ENCODE measurements around the gene KLHL6.

Gene KLHL6

DNA sequence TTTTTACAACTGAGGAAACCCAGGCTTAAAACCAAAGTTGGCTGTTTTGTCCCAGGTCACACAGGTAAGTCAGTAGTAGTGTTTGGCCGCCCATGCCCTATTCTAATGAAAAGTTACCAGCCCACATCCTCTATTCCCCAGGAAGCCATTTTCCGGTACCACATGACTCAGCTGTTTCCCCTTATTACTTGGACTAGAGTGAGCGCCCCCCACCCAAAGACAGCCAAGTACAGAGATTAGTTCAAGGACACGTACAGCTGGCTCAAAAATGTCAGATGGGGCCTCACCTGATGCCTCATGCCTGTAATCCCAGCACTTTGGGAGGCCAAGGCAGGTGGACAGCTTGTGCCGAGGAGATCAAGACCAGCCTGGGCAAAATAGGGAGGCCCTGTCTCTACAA, 8.5 kb upstream of the KLHL6 start:
- no peak for DNase-seq

DNA sequence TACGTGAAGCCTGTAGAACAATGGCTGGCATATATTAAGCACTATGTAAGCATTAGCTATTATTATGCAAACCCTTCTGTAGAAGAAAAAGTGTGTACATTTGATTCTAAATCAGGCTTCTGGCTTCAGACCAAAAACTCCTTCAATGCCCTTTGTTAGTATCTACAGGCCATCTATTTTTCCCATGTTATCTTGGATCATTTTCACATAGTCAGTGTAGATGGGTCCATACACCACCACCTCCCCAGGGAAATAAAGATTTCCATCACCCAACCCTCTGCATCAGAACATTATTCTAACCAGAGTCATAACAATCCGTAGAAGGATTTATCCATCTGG, 8.0 kb upstream of the KLHL6 start:
- no peak for DNase-seq

- DNase-seq: no peak
These were observed 5.1 kb upstream of the KLHL6 start for GRCh38 chr3:183560607-183561006.

DNA sequence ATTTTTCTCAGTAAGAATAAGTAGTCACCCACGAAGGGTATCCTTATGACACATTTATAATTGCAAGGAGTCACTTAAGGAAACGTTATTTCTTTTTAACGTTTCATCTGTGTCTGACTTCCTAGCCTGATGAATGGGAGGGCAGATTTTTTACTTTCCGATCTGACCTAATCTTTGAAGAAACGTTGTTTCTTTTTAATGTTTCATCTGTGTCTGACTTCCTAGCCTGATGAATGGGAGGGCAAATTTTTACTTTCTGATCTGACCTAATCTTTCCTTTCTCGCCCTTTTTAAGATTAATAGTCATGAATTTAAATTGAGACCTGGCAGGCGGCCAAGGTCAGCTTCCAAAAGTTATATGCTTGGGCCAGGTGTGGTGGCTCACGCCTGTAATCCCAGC, 3.0 kb upstream of the KLHL6 start:
- DNase-seq: no peak

GRCh38 chr3:183556722-183557121, 1.2 kb upstream of the KLHL6 start:
- DNase-seq: no peak

DNA sequence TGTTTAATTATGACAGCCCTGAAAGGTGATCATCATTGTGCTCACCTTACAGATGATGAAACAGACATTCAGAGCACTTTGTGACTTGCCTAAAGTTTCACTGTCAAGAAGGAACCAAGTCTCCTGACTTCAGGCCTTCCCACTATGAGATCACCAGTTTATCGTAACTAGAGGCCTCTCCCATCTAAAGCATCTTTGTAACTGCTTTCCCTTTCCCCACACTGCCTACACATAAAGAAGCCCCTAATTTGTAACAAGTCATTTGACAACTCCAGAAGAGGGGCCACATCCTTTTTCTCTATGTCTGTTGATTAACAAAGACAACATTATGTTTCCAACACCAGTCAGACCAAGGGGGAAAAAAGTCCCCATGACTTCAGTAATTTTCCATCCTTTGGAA, 1.1 kb downstream of the KLHL6 start:
- DNase-seq: peak in 1 of 5 donors; percentile 76

DNA sequence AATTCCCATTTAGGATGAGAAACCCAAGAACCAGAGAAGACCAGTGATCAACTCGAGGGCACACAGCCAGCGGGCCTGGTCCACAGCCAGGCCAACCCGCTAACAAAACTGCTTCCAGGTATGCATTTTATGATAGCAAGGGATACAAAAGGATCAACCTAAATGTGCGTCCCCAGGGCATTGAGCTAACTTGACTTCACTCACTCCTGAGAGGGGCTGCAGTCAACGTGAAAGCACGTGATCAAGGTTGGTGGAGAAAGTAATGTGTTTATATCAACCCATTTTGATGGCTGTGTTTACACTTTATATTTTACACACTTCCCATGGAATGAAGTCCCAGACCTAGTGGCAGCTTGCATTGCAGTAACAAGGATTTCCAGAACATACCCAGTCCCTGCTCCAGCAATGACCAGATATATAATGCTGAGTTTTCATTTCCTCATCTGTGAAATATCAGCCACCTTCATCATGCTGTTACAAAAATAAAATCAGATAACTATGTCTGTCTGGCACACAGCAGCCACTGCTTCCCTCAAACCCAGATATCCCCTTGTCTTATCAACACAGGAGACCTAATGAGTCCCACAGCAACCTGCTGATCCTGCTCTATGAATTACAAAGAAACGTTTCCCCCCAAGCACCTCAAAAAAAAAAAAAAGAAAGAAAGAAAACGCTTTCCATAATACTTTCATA, 2.0 kb downstream of the KLHL6 start:
- no peak for DNase-seq

DNA sequence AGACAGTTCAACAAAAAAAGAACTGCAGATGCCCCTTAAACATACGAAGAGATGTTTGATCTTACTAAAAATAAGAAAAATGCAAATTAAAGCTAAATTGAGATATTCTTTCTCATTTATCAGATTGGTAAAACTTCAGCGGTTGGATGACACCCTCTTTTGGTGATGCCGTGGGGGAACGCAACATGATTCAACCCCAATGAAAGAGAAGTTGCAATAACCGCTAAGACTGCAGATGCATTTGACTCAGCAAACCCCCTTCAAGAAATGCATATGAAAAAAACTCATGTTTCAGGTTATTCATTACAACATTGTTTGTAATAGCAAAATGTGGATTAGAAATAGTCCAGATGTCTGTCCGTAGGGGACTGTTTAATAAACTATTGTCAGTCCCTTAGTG, 3.6 kb downstream of the KLHL6 start:
- peak in 1 of 5 donors; percentile 74 for DNase-seq

GRCh38 chr3:183548262-183548769, 7.2 kb downstream of the KLHL6 start:
- no peak for DNase-seq

GRCh38 chr3:183546625-183547024, 8.9 kb downstream of the KLHL6 start:
- no peak for DNase-seq

GRCh38 chr3:183545708-183546107, 9.8 kb downstream of the KLHL6 start:
- no peak for DNase-seq

GRCh38 chr3:183542355-183542754, 13.2 kb downstream of the KLHL6 start:
- DNase-seq: no peak

- DNase-seq: no peak
These were observed 13.8 kb downstream of the KLHL6 start for GRCh38 chr3:183541738-183542137.

GRCh38 chr3:183541235-183541655, 14.3 kb downstream of the KLHL6 start:
- DNase-seq: no peak

DNA sequence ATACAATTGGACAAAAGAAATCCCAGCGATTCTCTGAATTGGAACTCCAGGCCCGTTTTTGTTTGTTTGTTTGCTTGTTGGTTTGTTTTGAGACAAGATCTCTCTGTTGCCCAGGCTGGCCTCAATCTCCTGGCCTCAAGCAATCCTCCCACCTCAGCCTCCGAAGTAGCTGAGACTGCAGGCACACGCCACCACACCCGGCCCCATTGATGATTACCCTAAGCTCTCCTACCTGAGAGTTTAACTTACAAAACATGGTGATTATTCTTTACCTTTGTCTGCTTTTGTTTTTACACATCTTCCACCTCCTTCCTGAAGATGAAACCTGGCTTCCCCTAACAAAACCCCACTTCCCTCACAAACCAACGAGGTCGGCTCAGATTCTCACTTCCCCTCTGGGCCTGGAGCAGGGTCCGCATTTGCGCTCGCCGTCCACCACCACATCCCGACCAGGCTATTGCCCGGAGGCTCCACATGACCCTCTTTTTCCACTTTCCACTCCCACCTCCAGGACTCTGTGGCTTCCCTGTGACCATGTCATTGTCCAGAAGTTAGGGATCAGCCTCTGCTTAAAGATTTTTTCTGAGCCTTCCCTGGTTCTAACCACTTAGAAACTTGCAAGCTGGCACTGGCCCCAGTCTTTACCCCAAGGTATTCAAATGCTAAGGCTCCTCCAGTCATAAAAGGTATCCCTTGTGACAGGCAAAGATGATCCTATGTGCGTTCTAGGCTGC, 14.8 kb downstream of the KLHL6 start:
- DNase-seq: no peak

- no peak for DNase-seq
These were observed 15.7 kb downstream of the KLHL6 start for GRCh38 chr3:183539811-183540210.

GRCh38 chr3:183538486-183538885, 17.0 kb downstream of the KLHL6 start:
- DNase-seq: no peak

DNA sequence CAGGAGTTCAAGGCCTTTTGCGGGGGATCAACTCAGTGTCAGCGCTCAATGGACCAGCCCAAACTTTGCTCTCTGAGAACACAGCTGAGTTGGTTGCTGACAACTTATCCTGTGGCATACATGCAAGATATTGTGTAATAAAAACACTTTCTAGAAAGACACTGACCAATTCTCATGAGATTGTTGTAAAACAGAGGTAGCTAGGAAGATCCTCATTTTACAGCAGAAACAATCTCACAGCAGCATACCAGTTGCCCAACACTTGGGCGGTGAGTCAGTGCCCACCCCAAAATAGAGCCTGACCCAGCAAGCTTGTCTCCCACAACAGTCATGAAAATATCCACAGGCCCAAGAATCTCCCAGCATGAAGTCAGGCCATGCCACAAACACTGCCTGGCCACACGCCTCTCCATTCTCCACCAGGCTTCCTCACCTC, 18.2 kb downstream of the KLHL6 start:
- DNase-seq: no peak

DNA sequence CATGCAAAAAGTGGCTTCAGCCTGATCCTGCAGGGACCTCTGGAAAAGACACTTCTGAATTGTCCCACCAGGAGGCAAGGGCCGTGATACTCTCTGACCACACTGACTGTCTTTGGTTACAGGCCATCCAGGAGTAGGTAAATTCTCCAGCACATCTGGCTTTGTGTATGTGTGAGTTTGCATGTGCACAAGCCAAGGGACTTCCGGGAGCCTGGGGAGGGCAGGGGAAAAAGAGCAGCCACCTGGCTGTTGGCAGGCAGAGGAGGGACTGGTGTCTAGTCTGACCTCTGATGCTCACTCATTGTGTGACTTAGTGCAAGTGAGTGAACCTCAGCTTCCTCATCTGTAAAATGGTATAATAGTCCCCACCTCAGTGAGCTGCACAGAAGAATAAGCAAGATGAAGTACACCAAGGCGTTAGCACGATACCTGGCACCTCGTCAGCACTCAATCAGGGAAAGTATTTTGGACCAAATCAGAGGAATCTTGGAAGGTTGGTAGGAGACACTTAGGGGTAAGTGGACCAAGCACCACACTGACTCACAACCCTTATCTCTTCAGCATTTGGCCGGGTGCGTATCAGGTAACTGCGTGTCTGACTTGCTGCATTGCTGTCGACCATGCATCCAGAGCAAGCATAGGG, 19.1 kb downstream of the KLHL6 start:
- no peak for DNase-seq

- no peak for DNase-seq
These were observed 21.3 kb downstream of the KLHL6 start for GRCh38 chr3:183534249-183534648.

DNA sequence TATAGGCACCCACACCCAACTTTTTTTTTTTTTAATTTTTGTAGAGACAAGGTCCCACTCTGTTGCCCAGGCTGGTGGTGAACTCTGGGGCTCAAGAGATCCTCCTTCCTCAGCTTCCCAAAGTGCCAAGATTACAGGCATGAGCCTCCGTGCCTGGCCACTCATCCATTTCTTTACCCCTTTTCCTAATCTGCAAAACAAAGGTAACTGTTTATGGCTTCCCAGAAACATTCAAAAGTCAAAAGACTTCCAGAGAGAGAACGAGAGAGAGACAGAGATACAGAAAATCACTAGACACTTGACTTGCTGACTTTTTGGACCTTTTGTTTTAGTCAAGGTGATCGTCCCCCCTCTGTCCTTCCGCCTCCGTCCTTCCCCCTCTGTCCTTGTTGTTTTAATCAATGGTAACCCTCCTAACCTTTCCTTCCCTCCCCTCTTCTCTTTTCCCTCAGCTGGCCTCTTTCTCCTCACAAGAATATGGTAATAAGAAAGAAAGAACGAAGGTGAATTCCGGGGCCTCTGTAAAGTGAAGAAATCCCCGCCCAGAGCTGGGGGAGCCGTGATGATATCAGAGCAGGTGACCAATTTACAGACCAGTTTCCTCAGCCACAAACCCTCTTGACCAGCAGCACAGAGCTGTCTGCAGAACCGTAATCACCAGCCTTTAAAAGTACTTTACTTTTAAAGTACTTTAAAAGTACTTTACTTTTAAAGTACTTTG, 21.9 kb downstream of the KLHL6 start:
- DNase-seq: no peak

- DNase-seq: no peak
These were observed 22.7 kb downstream of the KLHL6 start for GRCh38 chr3:183532620-183533411.
